H9 (cell line): ENCODE results near the gene CD79A. TPM values are rescaled to one million over a fixed set of nuclear protein-coding genes. Genes with fewer than 3 reads are reported as not detected.

Experiments
- DNase-seq: peaks from one replicate; pipeline ENCODE4 v3.0.0-alpha.2; 2017
- H2AFZ ChIP-seq: one replicate; pipeline ENCODE4 v1.6.1; 2013; ENCODE audit warnings: mild to moderate bottlenecking, low read length, control low read depth, moderate library complexity
- H2AK5ac ChIP-seq: 2 replicates; pipeline ENCODE4 v1.6.1; 2013; ENCODE audit warnings: low read length, control low read depth, mixed read lengths; ENCODE audit not compliant: insufficient read length
- H2BK120ac ChIP-seq: one replicate; pipeline ENCODE4 v1.6.1; 2013; ENCODE audit warnings: low read depth, mild to moderate bottlenecking, low read length, control low read depth, inconsistent platforms; ENCODE audit not compliant: poor library complexity, severe bottlenecking
- H2BK12ac ChIP-seq: 2 replicates; pipeline ENCODE4 v1.6.1; 2013; ENCODE audit warnings: low read length, control low read depth, mixed read lengths, low read depth; ENCODE audit not compliant: insufficient read length
- H2BK15ac ChIP-seq: 2 replicates; pipeline ENCODE4 v1.6.1; 2013; ENCODE audit warnings: low read depth, low read length, control low read depth
- H2BK20ac ChIP-seq: one replicate; pipeline ENCODE4 v1.6.1; 2013; ENCODE audit warnings: low read depth, mild to moderate bottlenecking, low read length, control low read depth, inconsistent platforms; ENCODE audit not compliant: poor library complexity, severe bottlenecking
- H2BK5ac ChIP-seq: 2 replicates; pipeline ENCODE4 v1.6.1; 2013; ENCODE audit warnings: low read length, control low read depth, mixed read lengths; ENCODE audit not compliant: insufficient read length
- H3K14ac ChIP-seq: 2 replicates; pipeline ENCODE4 v1.6.1; 2013; ENCODE audit warnings: low read length, control low read depth; ENCODE audit not compliant: insufficient read depth
- H3K18ac ChIP-seq: 2 replicates; pipeline ENCODE4 v1.6.1; 2013; ENCODE audit warnings: low read depth, mild to moderate bottlenecking, mixed read lengths, low read length, control low read depth; ENCODE audit not compliant: insufficient read length
- H3K23ac ChIP-seq: 2 replicates; pipeline ENCODE4 v1.6.1; 2013; ENCODE audit warnings: low read length, control low read depth, mixed read lengths, low read depth; ENCODE audit not compliant: insufficient read length
- H3K23me2 ChIP-seq: 2 replicates; pipeline ENCODE4 v1.6.1; 2013; ENCODE audit warnings: low read depth, mild to moderate bottlenecking, mixed read lengths, low read length, control low read depth; ENCODE audit not compliant: insufficient read length, poor library complexity, severe bottlenecking
- H3K27ac ChIP-seq: 2 replicates; pipeline ENCODE4 v1.5.1; 2013; ENCODE audit warnings: low read length, control low read depth, mixed read lengths, low read depth; ENCODE audit not compliant: insufficient read length
- H3K27me3 ChIP-seq: 2 replicates; pipeline ENCODE4 v1.6.1; 2013; ENCODE audit warnings: low read length, control low read depth, inconsistent platforms; ENCODE audit not compliant: insufficient read depth
- H3K4ac ChIP-seq: 2 replicates; pipeline ENCODE4 v1.6.1; 2013; ENCODE audit warnings: low read depth, mild to moderate bottlenecking, control low read depth, inconsistent platforms, low read length, moderate library complexity
- H3K4me1 ChIP-seq: 2 replicates; pipeline ENCODE4 v1.6.1; 2013; ENCODE audit warnings: low read length, control low read depth, inconsistent platforms; ENCODE audit not compliant: insufficient read depth
- H3K4me2 ChIP-seq: 2 replicates; pipeline ENCODE4 v1.6.1; 2013; ENCODE audit warnings: low read length, control low read depth, mixed read lengths; ENCODE audit not compliant: insufficient read length, insufficient read depth
- H3K56ac ChIP-seq: 2 replicates; pipeline ENCODE4 v1.6.1; 2013; ENCODE audit warnings: low read depth, mild to moderate bottlenecking, mixed read lengths, low read length, control low read depth; ENCODE audit not compliant: insufficient read length
- H3K79me1 ChIP-seq: 2 replicates; pipeline ENCODE4 v1.6.1; 2013; ENCODE audit warnings: low read depth, mild to moderate bottlenecking, moderate library complexity, low read length, control low read depth, inconsistent platforms; ENCODE audit not compliant: insufficient read depth, poor library complexity, severe bottlenecking
- H3K79me2 ChIP-seq: 2 replicates; pipeline ENCODE4 v1.6.1; 2013; ENCODE audit warnings: low read length, control low read depth, inconsistent platforms; ENCODE audit not compliant: insufficient read depth
- H3K9ac ChIP-seq: 2 replicates; pipeline ENCODE4 v1.6.1; 2013; ENCODE audit warnings: low read length, control low read depth, mixed read lengths; ENCODE audit not compliant: insufficient read length; ENCODE audit errors: extremely low read depth
- H3K9me3 ChIP-seq: one replicate; pipeline ENCODE4 v1.6.1; 2013; ENCODE audit warnings: low read depth, low read length, inconsistent platforms; ENCODE audit not compliant: control insufficient read depth
- H3T11ph ChIP-seq: one replicate; pipeline ENCODE4 v1.6.1; 2013; ENCODE audit warnings: mild to moderate bottlenecking, low read length, control low read depth, inconsistent platforms
- H4K20me1 ChIP-seq: one replicate; pipeline ENCODE4 v1.6.1; 2013; ENCODE audit not compliant: control insufficient read depth, insufficient read length, insufficient read depth
- H4K5ac ChIP-seq: 2 replicates; pipeline ENCODE4 v1.6.1; 2013; ENCODE audit warnings: low read depth, mild to moderate bottlenecking, mixed read lengths, low read length, control low read depth; ENCODE audit not compliant: insufficient read length
- H4K8ac ChIP-seq: replicated peaks from 2 replicates; pipeline ENCODE4 v1.6.1; 2013; ENCODE audit warnings: low read length, control low read depth, mixed read lengths, low read depth; ENCODE audit not compliant: insufficient read length
- H4K91ac ChIP-seq: 2 replicates; pipeline ENCODE4 v1.6.1; 2013; ENCODE audit warnings: low read depth, mild to moderate bottlenecking, moderate library complexity, mixed read lengths, low read length, control low read depth; ENCODE audit not compliant: insufficient read length
- H3K27ac Mint-ChIP-seq, 3 experiments: 2 replicates in 2 of 3; 3 replicates in 1 of 3; pipeline ENCODE4 v1.8.0; 2020 to 2021; ENCODE audit warnings: mixed read lengths in 3 of 3, mild to moderate bottlenecking in 1 of 3, moderate library complexity in 1 of 3
- H3K27me3 Mint-ChIP-seq: 2 replicates; pipeline ENCODE4 v1.8.0; 2021; ENCODE audit warnings: low read depth, mild to moderate bottlenecking, moderate library complexity, mixed read lengths
- H3K36me3 Mint-ChIP-seq, 3 experiments: 2 replicates in 2 of 3; 3 replicates in 1 of 3; pipeline ENCODE4 v1.8.0; 2020 to 2021; ENCODE audit warnings: low read depth in 3 of 3, mixed read lengths in 3 of 3; ENCODE audit not compliant: insufficient read depth in 1 of 3
- H3K4me1 Mint-ChIP-seq, 2 experiments: 2 replicates each; pipeline ENCODE4 v1.8.0; 2020; ENCODE audit warnings: mixed read lengths in 2 of 2
- H3K4me3 Mint-ChIP-seq, 2 experiments: 2 replicates in 1 of 2; 3 replicates in 1 of 2; pipeline ENCODE4 v1.8.0; 2020 to 2021; ENCODE audit warnings: mild to moderate bottlenecking in 2 of 2, mixed read lengths in 2 of 2, moderate library complexity in 1 of 2
- H3K9me3 Mint-ChIP-seq, 2 experiments: 2 replicates in 1 of 2; 3 replicates in 1 of 2; pipeline ENCODE4 v1.8.0; 2020; ENCODE audit warnings: mild to moderate bottlenecking in 2 of 2, mixed read lengths in 2 of 2, moderate library complexity in 1 of 2
- CTCF ChIP-seq: fragments of 200-600 bp; sonication (generic); conservative IDR thresholded peaks from 3 replicates; pipeline ENCODE4 v1.8.0; 2021; ENCODE audit warnings: antibody characterized with exemption, mild to moderate bottlenecking
- WGBS: extraction: QIAGEN DNeasy Blood & Tissue Kit; methylation state at CpG from one replicate; pipeline ENCODE4 v1.1.7; 2013; ENCODE audit warnings: missing lambda C conversion rate, low lambda C conversion rate, mixed read lengths; ENCODE audit not compliant: insufficient read length; ENCODE audit errors: extremely low coverage; 5-methylcytosine and 5-hydroxymethylcytosine counted together
- total RNA-seq: library from RNA; stranded (reverse); gene quantifications from 2 replicates; pipeline ENCODE4 v1.2.1, GENCODE V29; 2021

CD79A gene
- total RNA-seq, 1 experiment from 2014 or later, result 0.22 TPM

GRCh38 chr19:41911889-41912731 is 35.0 kb downstream of the CD79A start:
- H4K91ac ChIP-seq, result no peak overlapping the region
- H3K4me2 ChIP-seq, result peak overlapping the region; percentile 48
- no peaks in the 10 kb centered on the region for H3K79me2 ChIP-seq

More at GRCh38 chr19:41911889-41912731, 35.0 kb downstream of the CD79A start:
- no peak for TF ChIP-seq CTCF
- H4K5ac ChIP-seq, result no peak overlapping the region
- no peak overlapping the region for H2BK5ac ChIP-seq
- Mint-ChIP-seq H3K27ac (no peak overlapping the region; a peak in 1 of 7 replicates), H3K4me1 (peaks cover 6 to 15% of the 10 kb centered on the region in 2 experiments; a peak in 3 of 4 replicates), H3K27me3 (peaks cover 3% of the 10 kb centered on the region), H3K9me3 (peaks cover 0 to 2% of the 10 kb centered on the region in 2 experiments; a peak in 1 of 5 replicates), H3K36me3 (peaks cover 0 to 3% (median 2%) of the 10 kb centered on the region in 3 experiments; a peak in 2 of 7 replicates), H3K4me3 (peak overlapping the region; percentile 41 to 76; a peak in 4 of 5 replicates)
- no CpG with 5 or more reads among the region's 29 CpGs for WGBS
- H3K18ac ChIP-seq, result no peak overlapping the region
- H3K4me1 ChIP-seq, result no peaks in the 10 kb centered on the region
- H2AK5ac ChIP-seq, result no peak overlapping the region
- H3K79me1 ChIP-seq, result no peaks in the 10 kb centered on the region
- H3K14ac ChIP-seq, result no peak overlapping the region
- no peak overlapping the region for H3K23ac ChIP-seq
- peaks cover 5% of the 10 kb centered on the region for H3K23me2 ChIP-seq
- H3K27ac ChIP-seq, result no peak overlapping the region
- no peaks in the 10 kb centered on the region for H4K20me1 ChIP-seq
- no peak overlapping the region for H2BK15ac ChIP-seq
- no peak overlapping the region for H2BK12ac ChIP-seq
- no peak overlapping the region for H2BK120ac ChIP-seq
- H2AFZ ChIP-seq, result no peak overlapping the region
- H3K4ac ChIP-seq, result no peak overlapping the region
- H3K56ac ChIP-seq, result no peak overlapping the region
- DNase-seq, result no peak
- H3T11ph ChIP-seq, result no peak overlapping the region
- no peak overlapping the region for H3K9ac ChIP-seq
- no peak overlapping the region for H2BK20ac ChIP-seq
- no peak overlapping the region for H4K8ac ChIP-seq
- H3K27me3 ChIP-seq, result peaks cover 66% of the 10 kb centered on the region
- H3K9me3 ChIP-seq, result no peaks in the 10 kb centered on the region
